MCF 10A (cell line): ENCODE measurements around the gene GUSB. TPM values are rescaled to one million over a fixed set of nuclear protein-coding genes. Genes with fewer than 3 reads are reported as not detected.
"Not testable (repeated sequence)": the region's sequence is repeated elsewhere in the genome, so short reads cannot be mapped to it uniquely, and the experiment has no call there.

Source experiments
- BruUV-seq: library from RNA; stranded (reverse); fragments of 400-500 nt; replicated peaks from 2 replicates; lab custom pipeline; 2021; lab: Mats Ljungman, UMichigan
- CTCF ChIA-PET: fragments of 300-600 bp; sonication (Branson Sonifier 250); formaldehyde crosslinking; extraction: SDS; loops from one replicate; lab custom pipeline; 2021; ENCODE audit warnings: antibody characterized with exemption, inconsistent platforms; lab: Yijun Ruan, JAX
- POLR2A ChIA-PET: fragments of 300-600, 350-650 bp; sonication (Branson Sonifier 250); formaldehyde crosslinking; extraction: SDS; loops from one replicate; lab custom pipeline; 2020; ENCODE audit warnings: antibody characterized with exemption, inconsistent platforms; lab: Yijun Ruan, JAX
- DNase-seq: peaks from one replicate; pipeline ENCODE4 v3.0.0-alpha.2; 2018; ENCODE audit not compliant: unreplicated experiment
- H3K27ac Mint-ChIP-seq: one replicate; pipeline ENCODE4 v1.8.0; 2022; ENCODE audit warnings: mild to moderate bottlenecking, low read depth, mixed read lengths; ENCODE audit not compliant: unreplicated experiment
- H3K27me3 Mint-ChIP-seq: one replicate; pipeline ENCODE4 v1.8.0; 2022; ENCODE audit warnings: mixed read lengths; ENCODE audit not compliant: insufficient read depth, unreplicated experiment
- H3K36me3 Mint-ChIP-seq: one replicate; pipeline ENCODE4 v1.8.0; 2022; ENCODE audit warnings: mild to moderate bottlenecking, moderate library complexity, mixed read lengths; ENCODE audit not compliant: insufficient read depth, unreplicated experiment
- H3K4me1 Mint-ChIP-seq: one replicate; pipeline ENCODE4 v1.8.0; 2022; ENCODE audit warnings: mixed read lengths; ENCODE audit not compliant: insufficient read depth, unreplicated experiment
- H3K4me3 Mint-ChIP-seq: one replicate; pipeline ENCODE4 v1.8.0; 2022; ENCODE audit warnings: mild to moderate bottlenecking, moderate library complexity, mixed read lengths; ENCODE audit not compliant: unreplicated experiment
- H3K9me3 Mint-ChIP-seq: one replicate; pipeline ENCODE4 v1.8.0; 2022; ENCODE audit warnings: mixed read lengths; ENCODE audit not compliant: unreplicated experiment
- CTCF ChIP-seq: fragments of 200-600 bp; IDR thresholded peaks from one replicate; pipeline ENCODE4 v1.8.0; 2022; ENCODE audit warnings: antibody characterized with exemption, mild to moderate bottlenecking; ENCODE audit not compliant: unreplicated experiment
- intact Hi-C: fragments of 100-400 bp; cut with micrococcal nuclease; formaldehyde crosslinking; loops from 2 replicates; pipeline ENCODE4 v1.14.1; 2022
- total RNA-seq: library from RNA; stranded (reverse); gene quantifications from 2 replicates; pipeline ENCODE4 v1.2.3, GENCODE V29; 2022

Gene GUSB
- total RNA-seq, 1 experiment from 2014 or later: 35.0 TPM

DNA sequence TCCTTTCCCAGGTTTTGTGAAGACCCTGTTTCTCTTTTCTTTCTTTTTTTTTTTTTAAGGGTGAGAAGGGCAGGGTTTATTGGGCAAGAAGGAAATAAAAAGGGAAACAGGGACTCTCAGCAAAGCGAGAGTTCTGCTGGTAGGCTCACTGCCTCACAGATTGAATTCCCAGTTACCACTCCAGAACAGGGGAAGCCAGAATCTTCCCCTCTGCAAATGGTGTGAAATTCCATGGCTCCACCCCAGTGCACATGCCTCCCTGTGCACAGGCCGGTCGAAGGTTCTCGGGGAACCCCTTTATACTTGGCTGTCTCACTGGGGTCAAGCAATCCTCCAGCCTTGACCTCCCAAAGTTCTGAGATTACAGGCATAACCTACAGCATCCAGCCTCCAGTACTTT lies 10.5 kb upstream of the GUSB start:
- H3K27me3 Mint-ChIP-seq: no peaks in the 10 kb centered on the region
- H3K9me3 Mint-ChIP-seq: no peaks in the 10 kb centered on the region
- H3K36me3 Mint-ChIP-seq: no peaks in the 10 kb centered on the region
- DNase-seq: no peak
- H3K4me3 Mint-ChIP-seq: no peak overlapping the region
- ChIA-PET POLR2A (no interaction called here), CTCF (no interaction called here)
- intact Hi-C loops: no loop called here
- TF ChIP-seq CTCF: no peak
- BruUV-seq: no TSS peak
- H3K4me1 Mint-ChIP-seq: peaks cover 6% of the 10 kb centered on the region
- H3K27ac Mint-ChIP-seq: no peak overlapping the region

GRCh38 chr7:65991829-65992228 lies 9.8 kb upstream of the GUSB start:
- POLR2A ChIA-PET: interaction anchor here (1.2 kb wide), 1 partner anchor 11 kb away, joined by 4 read pairs; no protein-coding TSS in a partner anchor
- H3K27ac Mint-ChIP-seq: not testable (repeated sequence)

DNA sequence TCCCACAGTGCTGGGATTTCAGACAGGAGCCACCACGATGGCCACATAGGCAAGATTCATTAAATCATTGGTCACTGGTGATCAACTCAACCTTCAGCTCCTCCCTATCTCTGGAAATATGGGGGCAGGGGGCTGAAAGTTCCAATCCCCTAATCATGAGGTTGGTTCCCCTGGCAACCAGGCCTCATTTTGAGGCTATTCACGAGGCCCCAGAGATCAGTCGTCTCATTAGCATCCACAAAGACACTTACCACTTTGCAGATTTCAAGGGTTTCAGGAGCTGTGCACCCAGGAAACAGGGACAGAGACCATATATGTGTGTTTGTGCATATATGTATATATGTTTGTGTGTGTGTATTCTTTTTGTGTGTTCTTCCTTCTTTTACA lies 7.7 kb upstream of the GUSB start:
- Mint-ChIP-seq H3K27ac (no peak overlapping the region), H3K36me3 (no peaks in the 10 kb centered on the region), H3K4me1 (peaks cover 6% of the 10 kb centered on the region), H3K4me3 (no peak overlapping the region), H3K27me3 (no peaks in the 10 kb centered on the region), H3K9me3 (no peaks in the 10 kb centered on the region)
- no peak for DNase-seq
- intact Hi-C loops: loop anchor here (10.0 kb wide), 1 partner anchor 235 kb away; no protein-coding TSS in a partner anchor
- POLR2A ChIA-PET: no interaction called here
- no TSS peak for BruUV-seq
- CTCF ChIA-PET: interaction anchor here (1.0 kb wide), 1 partner anchor 41 kb away, joined by 3 read pairs; no protein-coding TSS in a partner anchor
- no peak for TF ChIP-seq CTCF

More at GRCh38 chr7:65991829-65992228, 9.8 kb upstream of the GUSB start:
- H3K4me1 Mint-ChIP-seq, H3K27me3 Mint-ChIP-seq, DNase-seq, H3K36me3 Mint-ChIP-seq, CTCF ChIA-PET, BruUV-seq, H3K9me3 Mint-ChIP-seq, H3K4me3 Mint-ChIP-seq: not testable (repeated sequence)
- intact Hi-C loops: loop anchor here (1.0 kb wide), 1 partner anchor 25 kb away; no protein-coding TSS in a partner anchor

GRCh38 chr7:65988503-65988902 lies 6.5 kb upstream of the GUSB start:
- H3K4me1 Mint-ChIP-seq: peaks cover 11% of the 10 kb centered on the region
- POLR2A ChIA-PET, H3K4me3 Mint-ChIP-seq, CTCF ChIA-PET, H3K27me3 Mint-ChIP-seq, H3K27ac Mint-ChIP-seq, BruUV-seq, H3K36me3 Mint-ChIP-seq, H3K9me3 Mint-ChIP-seq, DNase-seq: not testable (repeated sequence)
- intact Hi-C loops: loop anchor here (10.0 kb wide), 1 partner anchor 234 kb away; no protein-coding TSS in a partner anchor

DNA sequence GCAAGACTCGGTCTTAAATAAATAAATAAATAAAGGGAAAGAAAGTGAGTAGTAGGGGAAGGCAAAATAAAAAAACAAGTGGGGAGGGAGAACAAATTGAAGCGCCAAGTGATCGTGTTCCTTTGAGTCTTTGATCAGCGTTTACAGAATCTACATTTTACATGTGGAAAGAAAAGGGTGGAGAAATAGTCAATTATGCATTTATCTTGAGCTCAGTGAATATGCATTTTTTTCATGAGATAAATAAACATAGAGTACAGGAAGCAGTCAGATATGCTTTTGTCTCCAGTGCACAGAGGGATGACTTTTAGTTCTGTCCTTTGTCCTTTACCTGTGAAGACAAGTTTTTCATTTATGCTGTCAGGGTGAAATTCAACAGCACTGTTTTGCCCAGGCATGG lies 6.1 kb upstream of the GUSB start:
- no TSS peak for BruUV-seq
- H3K4me3 Mint-ChIP-seq: no peak overlapping the region
- no peaks in the 10 kb centered on the region for H3K36me3 Mint-ChIP-seq
- CTCF ChIA-PET: no interaction called here
- intact Hi-C loops: loop anchor here (10.0 kb wide), 1 partner anchor 233 kb away; no protein-coding TSS in a partner anchor
- POLR2A ChIA-PET: no interaction called here
- peaks cover 11% of the 10 kb centered on the region for H3K4me1 Mint-ChIP-seq
- no peak overlapping the region for H3K27ac Mint-ChIP-seq
- no peaks in the 10 kb centered on the region for H3K9me3 Mint-ChIP-seq
- H3K27me3 Mint-ChIP-seq: no peaks in the 10 kb centered on the region
- DNase-seq: no peak
- TF ChIP-seq CTCF: no peak
